HepG2 (cell line): ENCODE data around the gene KCTD13. TPM values are rescaled to one million over a fixed set of nuclear protein-coding genes. Genes with fewer than 3 reads are reported as not detected.
A peak's percentile ranks its signal among the peaks of the same experiment; 100 is the strongest.

ENCODE experiments used
- BRD4 ChIP-seq: sonication (generic); formaldehyde crosslinking; IDR thresholded peaks from 2 replicates; pipeline ENCODE4 v1.4.0; 2020; ENCODE audit warnings: missing genetic modification reagents
- FOXK1 ChIP-seq: sonication (generic); formaldehyde crosslinking; IDR thresholded peaks from 2 replicates; pipeline ENCODE4 v1.4.0; 2020; ENCODE audit warnings: low read depth, missing genetic modification reagents, borderline replicate concordance
- FOXO1 ChIP-seq: sonication (generic); formaldehyde crosslinking; IDR thresholded peaks from 2 replicates; pipeline ENCODE4 v1.4.0; 2020; ENCODE audit warnings: missing genetic modification reagents
- HNF4A ChIP-seq: sonication (generic); formaldehyde crosslinking; IDR thresholded peaks from 2 replicates; pipeline ENCODE4 v1.4.0; 2020; ENCODE audit warnings: missing genetic modification reagents
- LCORL ChIP-seq, 2 experiments: fragments of 450-650 bp in 1 of 2; sonication (generic) in 1 of 2; formaldehyde crosslinking in 1 of 2; IDR thresholded peaks; 2 replicates each; pipeline versions ENCODE4 v1.5.0 to v1.6.1; 2017 to 2020; ENCODE audit warnings: antibody characterized with exemption in 1 of 2, missing genetic modification reagents in 1 of 2
- MIXL1 ChIP-seq: IDR thresholded peaks from 2 replicates; pipeline ENCODE4 v1.6.1; 2016
- PPARG ChIP-seq: conservative IDR thresholded peaks from 2 replicates; pipeline ENCODE4 v1.6.1; 2016; ENCODE audit warnings: missing biosample characterization, missing genetic modification reagents
- PRPF4 ChIP-seq: fragments of 200-400 bp; formaldehyde crosslinking; IDR thresholded peaks from 2 replicates; pipeline ENCODE4 v1.6.1; 2016; ENCODE audit warnings: low read length, low read depth; ENCODE audit not compliant: poor library complexity, severe bottlenecking
- RELA ChIP-seq: sonication (generic); formaldehyde crosslinking; IDR thresholded peaks from 2 replicates; pipeline ENCODE4 v1.4.0; 2020; ENCODE audit warnings: missing genetic modification reagents
- RORA ChIP-seq: sonication (generic); formaldehyde crosslinking; IDR thresholded peaks from 2 replicates; pipeline ENCODE4 v1.5.0; 2020; ENCODE audit warnings: mild to moderate bottlenecking, missing genetic modification reagents, moderate library complexity
- SETDB1 ChIP-seq: sonication (generic); formaldehyde crosslinking; IDR thresholded peaks from 2 replicates; pipeline ENCODE4 v1.5.1; 2020; ENCODE audit warnings: missing genetic modification reagents, mild to moderate bottlenecking, borderline replicate concordance
- SOX5 ChIP-seq: IDR thresholded peaks from 2 replicates; pipeline ENCODE4 v1.6.1; 2016; ENCODE audit warnings: borderline replicate concordance
- TBX2 ChIP-seq: sonication (generic); formaldehyde crosslinking; IDR thresholded peaks from 2 replicates; pipeline ENCODE4 v1.5.0; 2020; ENCODE audit warnings: missing genetic modification reagents, mild to moderate bottlenecking, borderline replicate concordance
- ZNF546 ChIP-seq: sonication (generic); formaldehyde crosslinking; conservative IDR thresholded peaks from 2 replicates; pipeline ENCODE4 v1.8.1; 2023; ENCODE audit warnings: mild to moderate bottlenecking, missing genetic modification reagents
- ZNF558 ChIP-seq: sonication (generic); formaldehyde crosslinking; IDR thresholded peaks from 2 replicates; pipeline ENCODE4 v1.9.0; 2022; ENCODE audit warnings: mild to moderate bottlenecking, missing genetic modification reagents, borderline replicate concordance
- polyA plus RNA-seq, 8 experiments: library from polyadenylated mRNA; depleted of rRNA in 3 of 8; stranded (reverse) in 7 of 8; unstranded in 1 of 8; fragments of >200 nt; fragmentation: Illumina TruSeq in 4 of 8; extraction: Trizol in 4 of 8; gene quantifications; 2 replicates each; pipeline versions ENCODE4 v1.2.1 to v1.2.3, GENCODE V29; 2011 to 2016; ENCODE audit warnings: low read depth in 4 of 8, missing spikeins in 1 of 8, mixed read lengths in 1 of 8; ENCODE audit not compliant: insufficient read depth in 1 of 8
- total RNA-seq, 5 experiments: library from RNA; depleted of rRNA; stranded (reverse); fragments of >200 nt; fragmentation: Illumina TruSeq; extraction: Trizol; gene quantifications; 2 replicates each; pipeline ENCODE4 v1.2.3, GENCODE V29; 2016; ENCODE audit warnings: low read depth in 1 of 5
- TF ChIP-seq, protein P1 (sequence below): sonication (generic); formaldehyde crosslinking; IDR thresholded peaks from 2 replicates; pipeline ENCODE4 v1.4.0; 2020; ENCODE audit warnings: missing genetic modification reagents, borderline replicate concordance
- TF ChIP-seq, protein P2 (sequence below): sonication (generic); formaldehyde crosslinking; IDR thresholded peaks from 2 replicates; pipeline ENCODE4 v1.8.1; 2023; ENCODE audit warnings: missing genetic modification reagents, inconsistent platforms, borderline replicate concordance
- TF ChIP-seq, protein P3 (sequence below): sonication (generic); formaldehyde crosslinking; IDR thresholded peaks from 2 replicates; pipeline ENCODE4 v1.8.0; 2022; ENCODE audit warnings: missing genetic modification reagents, mild to moderate bottlenecking, borderline replicate concordance
- TF ChIP-seq, protein P4 (sequence below): sonication (generic); formaldehyde crosslinking; IDR thresholded peaks from 2 replicates; pipeline ENCODE4 v1.4.0; 2020; ENCODE audit warnings: missing genetic modification reagents
- TF ChIP-seq, protein P5 (sequence below): sonication (generic); formaldehyde crosslinking; IDR thresholded peaks from 2 replicates; pipeline ENCODE4 v1.8.0; 2023; ENCODE audit warnings: mild to moderate bottlenecking, missing genetic modification reagents

The KCTD13 gene
- total and polyA plus RNA-seq, 2 of the 13 experiments (the other 11 are each of a cell fraction or from before 2014, with no cell fraction given), result 6.3 to 14.7 TPM

DNA sequence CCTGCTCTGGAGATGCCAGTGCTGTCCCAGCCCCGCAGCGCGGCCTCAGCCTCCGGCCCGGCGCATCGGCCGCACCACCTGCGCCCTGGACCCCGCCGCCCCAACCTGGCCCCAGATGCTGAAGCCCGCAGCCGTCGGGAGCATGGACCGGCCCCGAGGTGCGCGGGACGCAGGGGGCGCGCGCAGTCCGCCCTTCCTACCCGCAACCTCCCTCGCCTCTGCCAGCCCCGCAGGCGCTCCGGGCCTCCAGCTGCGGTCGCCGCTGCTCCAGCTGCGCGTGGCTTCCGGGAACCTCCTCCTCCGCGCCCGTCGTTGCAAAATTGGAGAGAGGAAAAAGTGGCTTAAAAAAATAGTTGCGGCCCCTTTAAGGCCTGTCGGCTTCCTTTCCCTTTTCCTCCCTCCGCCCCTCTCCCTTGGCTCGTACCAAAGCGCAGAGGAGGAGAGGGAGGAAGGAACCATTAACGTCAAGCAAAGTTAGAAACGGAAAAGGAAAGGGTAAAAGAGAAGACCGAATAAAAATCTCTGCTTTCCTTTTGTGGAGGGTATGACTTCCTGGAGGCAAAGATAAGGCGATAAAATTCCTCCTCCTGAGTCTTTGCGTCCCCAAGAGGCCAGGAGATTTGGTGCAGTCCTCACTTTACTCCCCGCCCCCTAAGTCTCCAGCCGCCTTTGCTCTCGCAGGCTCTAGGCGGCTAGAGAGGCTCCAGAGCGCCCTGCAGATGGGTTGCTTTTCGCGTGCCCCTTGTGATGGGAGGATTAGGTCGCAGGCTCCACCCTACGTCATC is 63.0 kb downstream of the KCTD13 start, which contains the start of gene CDIPT (continued):
- TF ChIP-seq, protein P1, sequence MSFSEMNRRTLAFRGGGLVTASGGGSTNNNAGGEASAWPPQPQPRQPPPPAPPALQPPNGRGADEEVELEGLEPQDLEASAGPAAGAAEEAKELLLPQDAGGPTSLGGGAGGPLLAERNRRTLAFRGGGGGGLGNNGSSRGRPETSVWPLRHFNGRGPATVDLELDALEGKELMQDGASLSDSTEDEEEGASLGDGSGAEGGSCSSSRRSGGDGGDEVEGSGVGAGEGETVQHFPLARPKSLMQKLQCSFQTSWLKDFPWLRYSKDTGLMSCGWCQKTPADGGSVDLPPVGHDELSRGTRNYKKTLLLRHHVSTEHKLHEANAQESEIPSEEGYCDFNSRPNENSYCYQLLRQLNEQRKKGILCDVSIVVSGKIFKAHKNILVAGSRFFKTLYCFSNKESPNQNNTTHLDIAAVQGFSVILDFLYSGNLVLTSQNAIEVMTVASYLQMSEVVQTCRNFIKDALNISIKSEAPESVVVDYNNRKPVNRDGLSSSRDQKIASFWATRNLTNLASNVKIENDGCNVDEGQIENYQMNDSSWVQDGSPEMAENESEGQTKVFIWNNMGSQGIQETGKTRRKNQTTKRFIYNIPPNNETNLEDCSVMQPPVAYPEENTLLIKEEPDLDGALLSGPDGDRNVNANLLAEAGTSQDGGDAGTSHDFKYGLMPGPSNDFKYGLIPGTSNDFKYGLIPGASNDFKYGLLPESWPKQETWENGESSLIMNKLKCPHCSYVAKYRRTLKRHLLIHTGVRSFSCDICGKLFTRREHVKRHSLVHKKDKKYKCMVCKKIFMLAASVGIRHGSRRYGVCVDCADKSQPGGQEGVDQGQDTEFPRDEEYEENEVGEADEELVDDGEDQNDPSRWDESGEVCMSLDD (CRISPR knock-in tag), result no peak
- no peak; the same call in 1 of the 2 replicates for TF ChIP-seq ZNF558 (CRISPR knock-in tag)
- TF ChIP-seq RORA (CRISPR knock-in tag), result no peak
- TF ChIP-seq, protein P2, sequence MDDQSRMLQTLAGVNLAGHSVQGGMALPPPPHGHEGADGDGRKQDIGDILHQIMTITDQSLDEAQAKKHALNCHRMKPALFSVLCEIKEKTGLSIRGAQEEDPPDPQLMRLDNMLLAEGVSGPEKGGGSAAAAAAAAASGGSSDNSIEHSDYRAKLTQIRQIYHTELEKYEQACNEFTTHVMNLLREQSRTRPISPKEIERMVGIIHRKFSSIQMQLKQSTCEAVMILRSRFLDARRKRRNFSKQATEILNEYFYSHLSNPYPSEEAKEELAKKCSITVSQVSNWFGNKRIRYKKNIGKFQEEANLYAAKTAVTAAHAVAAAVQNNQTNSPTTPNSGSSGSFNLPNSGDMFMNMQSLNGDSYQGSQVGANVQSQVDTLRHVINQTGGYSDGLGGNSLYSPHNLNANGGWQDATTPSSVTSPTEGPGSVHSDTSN (CRISPR knock-in tag), result no peak
- TF ChIP-seq, protein P3, sequence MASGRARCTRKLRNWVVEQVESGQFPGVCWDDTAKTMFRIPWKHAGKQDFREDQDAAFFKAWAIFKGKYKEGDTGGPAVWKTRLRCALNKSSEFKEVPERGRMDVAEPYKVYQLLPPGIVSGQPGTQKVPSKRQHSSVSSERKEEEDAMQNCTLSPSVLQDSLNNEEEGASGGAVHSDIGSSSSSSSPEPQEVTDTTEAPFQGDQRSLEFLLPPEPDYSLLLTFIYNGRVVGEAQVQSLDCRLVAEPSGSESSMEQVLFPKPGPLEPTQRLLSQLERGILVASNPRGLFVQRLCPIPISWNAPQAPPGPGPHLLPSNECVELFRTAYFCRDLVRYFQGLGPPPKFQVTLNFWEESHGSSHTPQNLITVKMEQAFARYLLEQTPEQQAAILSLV, result peak; percentile 80; the same call in 1 of the 2 replicates
- TF ChIP-seq TBX2, result peak; percentile 82
- peak; percentile 60; the same call in 1 of the 2 replicates for TF ChIP-seq PPARG (CRISPR knock-in tag)
- peak; percentile 83; the same call in 1 of the 2 replicates for TF ChIP-seq RELA (CRISPR knock-in tag)
- TF ChIP-seq ZNF546 (CRISPR knock-in tag), result peak; percentile 89
- TF ChIP-seq FOXO1 (CRISPR knock-in tag), result peak; percentile 54; the same call in 1 of the 2 replicates
- TF ChIP-seq, protein P4, sequence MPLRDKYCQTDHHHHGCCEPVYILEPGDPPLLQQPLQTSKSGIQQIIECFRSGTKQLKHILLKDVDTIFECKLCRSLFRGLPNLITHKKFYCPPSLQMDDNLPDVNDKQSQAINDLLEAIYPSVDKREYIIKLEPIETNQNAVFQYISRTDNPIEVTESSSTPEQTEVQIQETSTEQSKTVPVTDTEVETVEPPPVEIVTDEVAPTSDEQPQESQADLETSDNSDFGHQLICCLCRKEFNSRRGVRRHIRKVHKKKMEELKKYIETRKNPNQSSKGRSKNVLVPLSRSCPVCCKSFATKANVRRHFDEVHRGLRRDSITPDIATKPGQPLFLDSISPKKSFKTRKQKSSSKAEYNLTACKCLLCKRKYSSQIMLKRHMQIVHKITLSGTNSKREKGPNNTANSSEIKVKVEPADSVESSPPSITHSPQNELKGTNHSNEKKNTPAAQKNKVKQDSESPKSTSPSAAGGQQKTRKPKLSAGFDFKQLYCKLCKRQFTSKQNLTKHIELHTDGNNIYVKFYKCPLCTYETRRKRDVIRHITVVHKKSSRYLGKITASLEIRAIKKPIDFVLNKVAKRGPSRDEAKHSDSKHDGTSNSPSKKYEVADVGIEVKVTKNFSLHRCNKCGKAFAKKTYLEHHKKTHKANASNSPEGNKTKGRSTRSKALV (CRISPR knock-in tag), result no peak
- TF ChIP-seq MIXL1 (CRISPR knock-in tag), result peak; percentile 61; the same call in 1 of the 2 replicates
- no peak for TF ChIP-seq SETDB1
- peak; percentile 45; the same call in 1 of the 2 replicates for TF ChIP-seq HNF4A (CRISPR knock-in tag)
- no peak for TF ChIP-seq PRPF4
- TF ChIP-seq, protein P5, sequence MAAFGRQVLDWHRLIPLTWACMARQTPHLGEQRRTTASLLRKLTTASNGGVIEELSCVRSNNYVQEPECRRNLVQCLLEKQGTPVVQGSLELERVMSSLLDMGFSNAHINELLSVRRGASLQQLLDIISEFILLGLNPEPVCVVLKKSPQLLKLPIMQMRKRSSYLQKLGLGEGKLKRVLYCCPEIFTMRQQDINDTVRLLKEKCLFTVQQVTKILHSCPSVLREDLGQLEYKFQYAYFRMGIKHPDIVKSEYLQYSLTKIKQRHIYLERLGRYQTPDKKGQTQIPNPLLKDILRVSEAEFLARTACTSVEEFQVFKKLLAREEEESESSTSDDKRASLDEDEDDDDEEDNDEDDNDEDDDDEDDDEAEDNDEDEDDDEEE (CRISPR knock-in tag), result 0 out of 2 replicates have a peak, but pooled peaks have one; percentile 33
- no peak for TF ChIP-seq LCORL (IDR thresholded peaks at IDR 0.05)
- TF ChIP-seq LCORL (CRISPR knock-in tag; IDR thresholded peaks at IDR 0.05), result peak; percentile 56; the same call in 1 of the 2 replicates
- TF ChIP-seq FOXK1 (CRISPR knock-in tag), result no peak; the same call in 1 of the 2 replicates
- peak; percentile 63; the same call in 1 of the 2 replicates for TF ChIP-seq SOX5 (CRISPR knock-in tag)
- peak; percentile 22; the same call in 1 of the 2 replicates for TF ChIP-seq BRD4 (CRISPR knock-in tag)
